H1 (cell line): Measurements from ENCODE around the gene CIROP. TPM values are rescaled to one million over a fixed set of nuclear protein-coding genes. Genes with fewer than 3 reads are reported as not detected.

Experiments used
- CHD2 ChIP-seq: IDR thresholded peaks from 2 replicates; pipeline ENCODE4 v1.6.1; 2012; ENCODE audit warnings: low read length, improper control_type of control experiment
- GABPA ChIP-seq: IDR thresholded peaks from 2 replicates; pipeline ENCODE4 v1.6.1; 2011; ENCODE audit warnings: mild to moderate bottlenecking, low read length, moderate library complexity, borderline replicate concordance; ENCODE audit not compliant: insufficient read depth
- GTF2F1 ChIP-seq: IDR thresholded peaks from 2 replicates; pipeline ENCODE4 v1.6.1; 2012; ENCODE audit warnings: low read depth, low read length, improper control_type of control experiment, borderline replicate concordance
- RAD21 ChIP-seq, 2 experiments: IDR thresholded peaks in 1 of 2; conservative IDR thresholded peaks in 1 of 2; 2 replicates each; pipeline ENCODE4 v1.6.1; 2011; ENCODE audit warnings: low read depth in 2 of 2, low read length in 2 of 2, improper control_type of control experiment in 1 of 2, inconsistent platforms in 1 of 2, mild to moderate bottlenecking in 1 of 2, moderate library complexity in 1 of 2
- RBBP5 ChIP-seq: IDR thresholded peaks from 2 replicates; pipeline ENCODE4 v1.7.1; 2012; ENCODE audit warnings: low read depth, mild to moderate bottlenecking, inconsistent platforms, low read length, moderate library complexity, borderline replicate concordance
- SP2 ChIP-seq: IDR thresholded peaks from 2 replicates; pipeline ENCODE4 v1.6.1; 2012; ENCODE audit warnings: mild to moderate bottlenecking, low read length, inconsistent platforms
- SUZ12 ChIP-seq: fragments of 200-600 bp; sonication (generic); IDR thresholded peaks from 2 replicates; pipeline ENCODE4 v1.6.1; 2012; ENCODE audit warnings: mild to moderate bottlenecking, inconsistent platforms, low read length, moderate library complexity, mixed read lengths
- ZNF274 ChIP-seq: IDR thresholded peaks from 2 replicates; pipeline ENCODE4 v1.7.0; 2012; ENCODE audit warnings: low read length, borderline replicate concordance; ENCODE audit errors: extremely low read depth
- polyA plus RNA-seq, 7 experiments: library from polyadenylated mRNA; depleted of rRNA in 3 of 7; stranded (reverse) in 5 of 7; unstranded in 2 of 7; fragments of >200 nt in 5 of 7; fragments of 200-250 nt in 2 of 7; gene quantifications; 1 replicate in 5 of 7; 2 replicates in 1 of 7; 4 replicates in 1 of 7; pipeline versions ENCODE4 v1.2.1 to v1.2.3, GENCODE V29; 2011 to 2013; ENCODE audit warnings: missing spikeins in 2 of 7, mixed read lengths in 2 of 7
- total RNA-seq: library from RNA; stranded (reverse); fragmentation: NEBNext Ultra II Directional; extraction: Animal tissue kit (Norgen Biotek cat#: 25700); gene quantifications from 2 replicates; pipeline ENCODE4 v1.2.1, GENCODE V29; 2021
- TF ChIP-seq, protein P1 (sequence below): IDR thresholded peaks from 2 replicates; pipeline ENCODE4 v1.6.1; 2012; ENCODE audit warnings: low read length, inconsistent platforms

CIROP gene
- total and polyA plus RNA-seq, 2 of the 8 experiments (the other 6 are each of a cell fraction or from before 2014, with no cell fraction given) = 0.06 TPM; not detected in 1

GRCh38 chr14:23090254-23090636 lies 14.5 kb downstream of the CIROP start (continued):
- TF ChIP-seq, protein P1, sequence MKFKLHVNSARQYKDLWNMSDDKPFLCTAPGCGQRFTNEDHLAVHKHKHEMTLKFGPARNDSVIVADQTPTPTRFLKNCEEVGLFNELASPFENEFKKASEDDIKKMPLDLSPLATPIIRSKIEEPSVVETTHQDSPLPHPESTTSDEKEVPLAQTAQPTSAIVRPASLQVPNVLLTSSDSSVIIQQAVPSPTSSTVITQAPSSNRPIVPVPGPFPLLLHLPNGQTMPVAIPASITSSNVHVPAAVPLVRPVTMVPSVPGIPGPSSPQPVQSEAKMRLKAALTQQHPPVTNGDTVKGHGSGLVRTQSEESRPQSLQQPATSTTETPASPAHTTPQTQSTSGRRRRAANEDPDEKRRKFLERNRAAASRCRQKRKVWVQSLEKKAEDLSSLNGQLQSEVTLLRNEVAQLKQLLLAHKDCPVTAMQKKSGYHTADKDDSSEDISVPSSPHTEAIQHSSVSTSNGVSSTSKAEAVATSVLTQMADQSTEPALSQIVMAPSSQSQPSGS = no peak
- no peak for TF ChIP-seq SP2
- no peak for TF ChIP-seq SUZ12
- no peak for TF ChIP-seq GTF2F1
- TF ChIP-seq RAD21 (IDR thresholded peaks at IDR 0.05 in 1 of 2, conservative IDR thresholded peaks at IDR 0.05 in 1 of 2; ENCODE audit: low read depth in 2 of 2, low read length in 2 of 2) = no peak
- TF ChIP-seq ZNF274 = no peak
- TF ChIP-seq CHD2 = no peak
- TF ChIP-seq GABPA = no peak
- no peak for TF ChIP-seq RBBP5
- TF ChIP-seq, all 59 proteins: peak for 0
